ENCODE data around the gene HFM1. TPM values are rescaled to one million over a fixed set of nuclear protein-coding genes. Genes with fewer than 3 reads are reported as not detected.
A peak's percentile ranks its signal among the peaks of the same experiment; 100 is the strongest.

The HFM1 gene
- total RNA-seq, 1 experiment from 2014 or later: 2.4 TPM

- Mint-ChIP-seq H3K36me3 (ENCODE audit: insufficient read depth in 1 of 3, low read depth in 3 of 3) (no peaks in the 10 kb centered on the region), H3K9me3 (no peaks in the 10 kb centered on the region), H3K4me1 (no peaks in the 10 kb centered on the region), H3K4me3 (no peak overlapping the region), H3K27ac (0 out of 7 replicates have a peak overlapping the region, but pooled peaks of 1 of the 3 experiments have one; percentile 3), H3K27me3 (ENCODE audit: low read depth) (no peaks in the 10 kb centered on the region)
- no CpG with 5 or more reads among the region's 4 CpGs for WGBS (ENCODE audit: extremely low coverage, insufficient read length, low lambda C conversion rate)
- no peak overlapping the region for H3K23ac ChIP-seq (ENCODE audit: insufficient read length, low read depth, low read length)
- H3K9ac ChIP-seq (ENCODE audit: extremely low read depth, insufficient read length, low read length): no peak overlapping the region
- no peak overlapping the region for H3K56ac ChIP-seq (ENCODE audit: insufficient read length, low read depth, low read length)
- no peaks in the 10 kb centered on the region for H4K20me1 ChIP-seq (ENCODE audit: control insufficient read depth, insufficient read depth, insufficient read length)
- H3K4me1 ChIP-seq (ENCODE audit: insufficient read depth, low read length): no peaks in the 10 kb centered on the region
- no peaks in the 10 kb centered on the region for H3K9me3 ChIP-seq (ENCODE audit: control insufficient read depth, low read depth, low read length)
- no peak for TF ChIP-seq CTCF (conservative IDR thresholded peaks at IDR 0.05)
- H3K14ac ChIP-seq (ENCODE audit: insufficient read depth, low read length): no peak overlapping the region
- no peak overlapping the region for H4K91ac ChIP-seq (ENCODE audit: insufficient read length, low read depth, low read length)
- no peak overlapping the region for H4K8ac ChIP-seq (replicated peaks; ENCODE audit: insufficient read length, low read depth, low read length)
- no peak for DNase-seq
- H2BK5ac ChIP-seq (ENCODE audit: insufficient read length, low read length): no peak overlapping the region
- H2AFZ ChIP-seq (ENCODE audit: low read length): no peak overlapping the region
- H4K5ac ChIP-seq (ENCODE audit: insufficient read length, low read depth, low read length): no peak overlapping the region
- H2BK20ac ChIP-seq (ENCODE audit: low read depth, low read length, poor library complexity, severe bottlenecking): no peak overlapping the region
- H3K18ac ChIP-seq (ENCODE audit: insufficient read length, low read depth, low read length): no peak overlapping the region
- no peaks in the 10 kb centered on the region for H3K23me2 ChIP-seq (ENCODE audit: insufficient read length, low read depth, low read length, poor library complexity, severe bottlenecking)
- no peak overlapping the region for H3T11ph ChIP-seq (ENCODE audit: low read length)
- H2BK120ac ChIP-seq (ENCODE audit: low read depth, low read length, poor library complexity, severe bottlenecking): no peak overlapping the region
- no peak overlapping the region for H3K4me2 ChIP-seq (ENCODE audit: insufficient read depth, insufficient read length, low read length)
- H3K27ac ChIP-seq (ENCODE audit: insufficient read length, low read depth, low read length): no peak overlapping the region
- H3K79me1 ChIP-seq (ENCODE audit: insufficient read depth, low read depth, low read length, poor library complexity, severe bottlenecking): no peaks in the 10 kb centered on the region
- no peak overlapping the region for H2BK15ac ChIP-seq (ENCODE audit: low read depth, low read length)
- no peak overlapping the region for H3K4ac ChIP-seq (ENCODE audit: low read depth, low read length)
- H3K27me3 ChIP-seq (ENCODE audit: insufficient read depth, low read length): no peaks in the 10 kb centered on the region
- no peak overlapping the region for H2AK5ac ChIP-seq (ENCODE audit: insufficient read length, low read length)
- H2BK12ac ChIP-seq (ENCODE audit: insufficient read length, low read depth, low read length): no peak overlapping the region
- no peaks in the 10 kb centered on the region for H3K79me2 ChIP-seq (ENCODE audit: insufficient read depth, low read length)
Measured at GRCh38 chr1:91345395-91346005, 59.1 kb downstream of the HFM1 start.

Data from H9 (cell line).